HG03558 (cell line): ENCODE results near the gene KCNQ1OT1.

Experiments used
- ATAC-seq: cut with Tn5 transposase; IDR thresholded peaks from one replicate; pipeline ENCODE4 v1.9.1; 2021; ENCODE audit warnings: moderate number of reproducible peaks; ENCODE audit not compliant: unreplicated experiment; ENCODE audit errors: extremely low read depth

KCNQ1OT1 gene

GRCh38 chr11:2576549-2576948, 123.2 kb downstream of the KCNQ1OT1 start:
- no peak for ATAC-seq

GRCh38 chr11:2576111-2576510, 123.7 kb downstream of the KCNQ1OT1 start:
- ATAC-seq, result no peak

GRCh38 chr11:2575591-2576051, 124.2 kb downstream of the KCNQ1OT1 start:
- no peak for ATAC-seq

DNA sequence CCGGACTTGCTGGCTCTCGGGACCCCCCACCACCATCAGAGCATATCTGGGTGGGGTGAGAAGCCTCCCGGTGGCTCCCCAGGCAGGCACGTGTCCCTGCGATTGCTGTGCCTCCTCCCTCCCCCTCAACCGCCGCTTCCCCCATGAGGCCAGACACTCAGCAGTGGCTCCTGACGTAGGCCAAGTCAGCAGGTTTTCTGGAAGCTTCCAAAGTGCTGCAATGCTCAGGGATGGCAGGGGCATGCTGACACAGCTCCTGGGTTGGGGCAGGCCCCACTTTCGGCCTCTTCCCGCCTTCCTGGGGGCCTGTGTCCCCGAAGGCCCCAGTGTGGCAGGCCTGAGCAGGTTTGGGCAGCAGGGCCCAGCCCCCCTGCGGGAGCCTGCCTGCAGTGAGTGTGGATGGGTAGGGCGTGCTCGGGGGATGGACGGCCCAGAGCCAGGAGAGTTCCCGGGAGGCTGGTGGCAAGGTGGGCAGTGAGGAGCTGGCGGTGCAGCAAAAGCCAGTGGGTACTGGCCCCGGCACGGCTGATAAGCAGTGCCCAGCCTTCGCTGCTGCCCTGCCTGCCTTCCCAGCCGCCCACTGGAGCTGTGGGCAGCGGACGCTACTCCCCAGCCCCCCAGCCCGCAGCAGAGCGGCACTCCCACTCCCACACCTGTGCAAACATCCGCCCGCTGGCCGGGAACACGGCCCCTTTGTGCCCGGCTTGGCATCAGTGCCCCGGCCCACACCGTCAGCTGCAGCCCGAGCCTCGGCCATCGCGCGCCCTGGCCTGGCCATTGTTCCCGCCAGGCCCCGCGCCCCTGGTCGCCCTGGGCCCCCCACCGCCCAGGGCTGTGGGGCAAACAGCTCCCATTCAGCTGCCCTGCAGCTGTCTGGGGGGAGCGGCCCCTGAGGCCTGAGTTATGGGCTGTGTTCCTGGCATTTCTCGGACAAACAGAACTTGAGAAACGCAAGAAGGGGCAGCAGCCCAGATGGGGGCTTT, 125.0 kb downstream of the KCNQ1OT1 start:
- ATAC-seq, result no peak

GRCh38 chr11:2574043-2574552, 125.7 kb downstream of the KCNQ1OT1 start:
- no peak for ATAC-seq

DNA sequence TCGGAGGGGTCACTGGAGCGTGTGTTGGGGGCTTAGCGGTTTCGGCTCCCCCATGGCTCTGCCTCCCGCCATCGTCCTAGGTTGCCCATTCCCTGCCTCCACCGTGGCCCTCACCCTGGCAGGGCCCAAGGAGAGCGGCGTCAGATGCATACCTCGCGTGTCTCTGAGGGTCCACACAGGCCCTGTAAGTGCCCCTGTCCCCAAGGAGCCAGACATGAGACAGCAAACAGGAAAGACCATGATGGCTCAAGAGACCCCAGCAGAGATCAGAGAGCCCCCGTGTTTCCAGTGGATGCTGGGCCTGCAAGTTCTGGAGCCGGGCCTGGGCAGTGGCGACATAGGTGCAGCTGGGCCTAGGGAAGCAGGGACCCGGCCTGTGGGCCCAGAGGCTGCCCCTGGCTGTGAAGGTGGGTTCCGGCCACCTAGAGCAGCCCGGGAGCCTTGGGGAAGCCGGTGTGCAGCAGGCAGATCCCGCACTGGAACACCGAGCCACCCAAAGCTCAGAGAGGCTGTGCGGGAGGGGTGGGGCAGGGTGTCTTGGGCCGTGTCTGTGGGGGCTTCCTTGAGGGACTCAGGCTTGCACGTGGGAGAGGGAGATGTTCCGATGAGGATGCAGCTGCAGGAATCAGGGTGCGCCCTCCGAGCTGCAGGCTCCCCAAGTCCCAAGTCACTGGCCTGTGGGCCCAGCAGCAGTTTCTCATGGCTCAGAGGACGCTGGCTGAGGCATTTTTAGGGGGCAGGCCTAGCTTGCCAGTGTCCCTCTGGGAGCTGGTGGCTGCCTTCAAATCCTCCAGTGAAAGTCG, 126.4 kb downstream of the KCNQ1OT1 start:
- ATAC-seq, result no peak

- no peak for ATAC-seq
Measured at GRCh38 chr11:2572491-2573239, 127.1 kb downstream of the KCNQ1OT1 start.

DNA sequence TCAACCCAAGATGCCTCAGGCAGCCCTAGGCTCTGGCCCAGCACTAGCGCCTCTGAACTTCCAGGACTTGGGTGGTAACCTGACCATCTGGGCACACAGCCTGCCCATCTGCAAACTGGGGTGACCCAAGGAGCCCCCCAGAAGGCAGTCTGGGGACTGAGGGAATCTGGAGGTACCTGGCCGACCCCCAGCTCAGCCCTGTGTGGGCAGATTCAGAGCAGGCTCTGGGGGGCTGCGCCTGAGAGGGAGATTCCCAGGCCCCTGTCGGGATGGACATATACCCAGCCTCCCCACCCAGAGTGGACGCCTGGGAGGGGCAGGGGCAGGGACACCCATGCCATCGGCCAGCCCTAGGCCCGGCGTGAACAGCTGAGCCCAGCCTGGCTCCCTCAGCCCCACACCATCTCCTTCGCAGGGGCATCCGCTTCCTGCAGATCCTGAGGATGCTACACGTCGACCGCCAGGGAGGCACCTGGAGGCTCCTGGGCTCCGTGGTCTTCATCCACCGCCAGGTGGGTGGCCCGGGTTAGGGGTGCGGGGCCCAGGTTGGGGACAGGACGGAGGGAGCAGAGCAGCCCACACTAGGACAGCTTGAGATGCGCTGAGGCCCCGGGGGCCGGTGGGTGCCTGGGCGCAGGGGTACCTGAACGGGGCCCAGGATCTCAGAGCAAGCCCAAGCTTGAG, 128.1 kb downstream of the KCNQ1OT1 start:
- no peak for ATAC-seq

GRCh38 chr11:2570841-2571597, 128.8 kb downstream of the KCNQ1OT1 start:
- no peak for ATAC-seq

DNA sequence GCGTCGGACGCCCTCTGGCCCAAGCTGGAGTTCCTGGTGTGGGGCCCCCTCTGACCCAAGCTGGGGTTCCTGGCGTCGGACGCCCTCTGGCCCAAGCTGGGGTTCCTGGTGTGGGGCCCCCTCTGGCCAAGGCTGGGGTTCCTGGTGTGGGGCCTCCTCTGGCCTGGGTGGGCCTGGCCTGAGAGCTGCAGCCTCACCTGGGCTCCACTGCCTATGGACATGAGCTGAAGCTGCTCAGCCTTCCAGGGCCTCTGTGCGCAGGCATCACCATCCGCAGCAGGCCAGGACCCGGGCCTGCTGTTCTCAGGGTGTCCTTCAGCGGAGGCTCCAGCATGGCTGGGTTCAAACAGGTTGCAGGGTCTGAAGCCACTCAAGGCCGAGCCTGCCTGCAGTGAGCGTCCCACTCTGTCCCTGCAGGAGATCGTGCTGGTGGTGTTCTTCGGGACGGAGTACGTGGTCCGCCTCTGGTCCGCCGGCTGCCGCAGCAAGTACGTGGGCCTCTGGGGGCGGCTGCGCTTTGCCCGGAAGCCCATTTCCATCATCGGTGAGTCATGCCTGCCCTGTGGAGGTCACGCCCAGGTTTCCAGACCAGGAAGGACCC, 129.5 kb downstream of the KCNQ1OT1 start:
- ATAC-seq, result no peak

GRCh38 chr11:2569731-2570210, 130.0 kb downstream of the KCNQ1OT1 start:
- ATAC-seq, result no peak

- no peak for ATAC-seq
Measured at GRCh38 chr11:2569321-2569721, 130.5 kb downstream of the KCNQ1OT1 start.

GRCh38 chr11:2567026-2567671, 132.6 kb downstream of the KCNQ1OT1 start:
- no peak for ATAC-seq

GRCh38 chr11:2566223-2567025, 133.4 kb downstream of the KCNQ1OT1 start:
- ATAC-seq, result no peak

GRCh38 chr11:2565447-2566222, 134.2 kb downstream of the KCNQ1OT1 start:
- ATAC-seq, result no peak
